ENCODE results near the gene SLC16A9.

DNA sequence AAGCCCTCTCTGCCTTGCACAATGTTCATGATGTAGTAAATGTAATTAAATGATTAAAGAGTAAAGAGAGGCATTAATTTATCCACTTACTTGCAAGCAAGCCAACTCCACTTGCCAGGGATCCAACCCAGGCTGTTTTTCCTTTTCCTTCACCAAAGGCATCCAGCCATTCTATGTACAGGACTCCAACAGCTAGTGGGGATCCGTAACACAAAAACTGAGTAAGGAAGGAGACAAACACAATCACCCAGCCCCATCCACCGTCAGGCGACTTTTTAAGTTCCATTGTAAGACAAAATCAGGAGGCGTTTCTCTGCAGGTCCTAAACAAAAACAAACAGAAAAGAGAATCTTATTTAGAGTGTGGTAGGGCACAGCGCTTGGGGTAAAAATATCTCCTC lies 25.6 kb downstream of the SLC16A9 start:
- TF ChIP-seq, protein P1, sequence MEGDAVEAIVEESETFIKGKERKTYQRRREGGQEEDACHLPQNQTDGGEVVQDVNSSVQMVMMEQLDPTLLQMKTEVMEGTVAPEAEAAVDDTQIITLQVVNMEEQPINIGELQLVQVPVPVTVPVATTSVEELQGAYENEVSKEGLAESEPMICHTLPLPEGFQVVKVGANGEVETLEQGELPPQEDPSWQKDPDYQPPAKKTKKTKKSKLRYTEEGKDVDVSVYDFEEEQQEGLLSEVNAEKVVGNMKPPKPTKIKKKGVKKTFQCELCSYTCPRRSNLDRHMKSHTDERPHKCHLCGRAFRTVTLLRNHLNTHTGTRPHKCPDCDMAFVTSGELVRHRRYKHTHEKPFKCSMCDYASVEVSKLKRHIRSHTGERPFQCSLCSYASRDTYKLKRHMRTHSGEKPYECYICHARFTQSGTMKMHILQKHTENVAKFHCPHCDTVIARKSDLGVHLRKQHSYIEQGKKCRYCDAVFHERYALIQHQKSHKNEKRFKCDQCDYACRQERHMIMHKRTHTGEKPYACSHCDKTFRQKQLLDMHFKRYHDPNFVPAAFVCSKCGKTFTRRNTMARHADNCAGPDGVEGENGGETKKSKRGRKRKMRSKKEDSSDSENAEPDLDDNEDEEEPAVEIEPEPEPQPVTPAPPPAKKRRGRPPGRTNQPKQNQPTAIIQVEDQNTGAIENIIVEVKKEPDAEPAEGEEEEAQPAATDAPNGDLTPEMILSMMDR (IDR thresholded peaks at IDR 0.05), result no peak
- TF ChIP-seq POLR2AphosphoS5 (IDR thresholded peaks at IDR 0.05), result no peak
